GM19395 (cell line): ENCODE data around the gene P2RY1.
"Not testable (repeated sequence)": the region's sequence is repeated elsewhere in the genome, so short reads cannot be mapped to it uniquely, and the experiment has no call there.

ENCODE experiments used
- ATAC-seq: cut with Tn5 transposase; IDR thresholded peaks from one replicate; pipeline ENCODE4 v1.9.1; 2021; ENCODE audit warnings: mild to moderate bottlenecking, moderate library complexity; ENCODE audit not compliant: unreplicated experiment

The P2RY1 gene

DNA sequence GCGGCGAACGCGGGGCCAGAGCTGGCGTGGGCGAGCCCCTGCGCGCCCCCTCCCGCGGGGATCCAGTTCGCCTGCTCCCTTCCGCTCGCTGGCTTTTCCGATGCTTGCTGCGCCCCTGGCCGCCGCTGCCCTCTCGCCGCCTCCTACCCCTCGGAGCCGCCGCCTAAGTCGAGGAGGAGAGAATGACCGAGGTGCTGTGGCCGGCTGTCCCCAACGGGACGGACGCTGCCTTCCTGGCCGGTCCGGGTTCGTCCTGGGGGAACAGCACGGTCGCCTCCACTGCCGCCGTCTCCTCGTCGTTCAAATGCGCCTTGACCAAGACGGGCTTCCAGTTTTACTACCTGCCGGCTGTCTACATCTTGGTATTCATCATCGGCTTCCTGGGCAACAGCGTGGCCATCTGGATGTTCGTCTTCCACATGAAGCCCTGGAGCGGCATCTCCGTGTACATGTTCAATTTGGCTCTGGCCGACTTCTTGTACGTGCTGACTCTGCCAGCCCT is 721 bp downstream of the P2RY1 start:
- ATAC-seq, result no peak

DNA sequence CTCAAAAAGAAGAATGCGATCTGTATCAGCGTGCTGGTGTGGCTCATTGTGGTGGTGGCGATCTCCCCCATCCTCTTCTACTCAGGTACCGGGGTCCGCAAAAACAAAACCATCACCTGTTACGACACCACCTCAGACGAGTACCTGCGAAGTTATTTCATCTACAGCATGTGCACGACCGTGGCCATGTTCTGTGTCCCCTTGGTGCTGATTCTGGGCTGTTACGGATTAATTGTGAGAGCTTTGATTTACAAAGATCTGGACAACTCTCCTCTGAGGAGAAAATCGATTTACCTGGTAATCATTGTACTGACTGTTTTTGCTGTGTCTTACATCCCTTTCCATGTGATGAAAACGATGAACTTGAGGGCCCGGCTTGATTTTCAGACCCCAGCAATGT is 1.3 kb downstream of the P2RY1 start:
- ATAC-seq, result no peak

DNA sequence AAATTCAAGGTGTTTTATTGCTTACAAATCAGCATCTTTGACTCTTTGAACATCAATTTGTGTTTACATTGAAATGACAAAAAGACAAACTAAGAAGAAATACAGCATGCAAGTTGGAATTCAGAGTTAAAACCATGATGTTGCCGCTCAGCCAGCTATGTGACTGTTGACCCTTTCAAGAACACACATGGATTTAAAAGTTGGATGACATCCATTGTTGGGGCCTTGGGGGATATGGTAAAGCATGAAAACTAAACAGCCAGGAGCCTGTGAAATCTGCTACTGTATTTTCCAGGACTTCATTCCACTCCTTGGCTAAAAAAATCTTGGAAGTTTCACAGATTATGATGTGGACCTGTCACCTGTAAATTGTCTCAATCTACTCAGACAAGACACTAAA is 4.6 kb downstream of the P2RY1 start:
- no peak for ATAC-seq

DNA sequence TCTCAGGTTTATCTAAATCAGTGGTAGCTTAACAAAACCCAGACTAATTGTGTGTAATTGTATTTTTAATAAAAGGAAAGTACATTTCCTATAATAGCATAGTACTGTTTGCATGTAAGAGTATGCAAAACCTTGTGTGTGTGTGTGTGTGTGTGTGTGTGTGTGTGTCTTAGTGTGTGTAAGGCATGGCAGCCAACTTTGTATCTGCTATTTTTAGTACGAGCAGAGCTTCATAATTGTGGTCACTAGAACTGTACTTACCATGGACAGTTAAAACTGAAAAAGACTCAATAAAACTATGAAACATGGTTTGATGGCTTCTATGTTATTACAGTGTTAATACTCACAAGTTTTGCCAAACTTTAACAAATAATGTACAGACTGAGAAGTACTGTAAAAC is 6.2 kb downstream of the P2RY1 start:
- ATAC-seq, result no peak

DNA sequence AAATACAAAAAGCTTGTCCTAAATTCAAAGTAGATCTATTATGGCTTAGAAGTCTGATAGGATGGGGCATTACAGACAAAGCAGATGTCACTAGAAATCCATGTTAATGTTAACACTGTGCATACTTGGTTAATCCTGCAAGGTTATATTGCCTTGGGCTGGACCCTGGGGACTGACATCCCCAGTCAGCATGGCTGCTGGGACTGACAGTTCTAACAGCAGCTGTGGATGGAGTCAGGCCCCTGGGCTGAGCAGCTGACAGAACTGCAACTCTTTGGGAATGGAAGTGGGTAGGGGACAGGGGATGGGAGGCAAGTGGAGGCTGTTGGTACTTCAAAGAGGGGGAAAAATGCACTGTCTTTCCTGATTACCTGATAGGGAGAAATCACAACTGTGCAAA is 7.5 kb downstream of the P2RY1 start:
- ATAC-seq, result no peak

DNA sequence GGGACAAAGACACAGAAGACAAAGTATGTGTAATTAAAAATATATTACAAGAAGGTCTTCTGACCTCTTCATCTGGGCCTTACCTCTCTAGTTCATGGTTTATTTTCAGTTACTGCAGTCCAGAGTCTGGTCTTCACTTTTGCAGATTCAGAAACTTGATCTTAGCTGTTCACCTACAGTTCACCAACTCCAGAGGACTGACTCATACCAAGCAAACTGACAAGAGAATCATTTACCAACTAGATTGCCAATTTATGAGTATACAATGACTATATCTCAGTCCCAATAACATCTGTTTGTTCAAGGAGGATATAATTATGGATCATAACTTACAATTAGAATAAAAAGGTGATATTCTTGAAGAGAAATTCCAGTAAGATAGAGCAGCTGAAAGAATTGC is 9.0 kb downstream of the P2RY1 start:
- ATAC-seq, result peak; percentile 86

DNA sequence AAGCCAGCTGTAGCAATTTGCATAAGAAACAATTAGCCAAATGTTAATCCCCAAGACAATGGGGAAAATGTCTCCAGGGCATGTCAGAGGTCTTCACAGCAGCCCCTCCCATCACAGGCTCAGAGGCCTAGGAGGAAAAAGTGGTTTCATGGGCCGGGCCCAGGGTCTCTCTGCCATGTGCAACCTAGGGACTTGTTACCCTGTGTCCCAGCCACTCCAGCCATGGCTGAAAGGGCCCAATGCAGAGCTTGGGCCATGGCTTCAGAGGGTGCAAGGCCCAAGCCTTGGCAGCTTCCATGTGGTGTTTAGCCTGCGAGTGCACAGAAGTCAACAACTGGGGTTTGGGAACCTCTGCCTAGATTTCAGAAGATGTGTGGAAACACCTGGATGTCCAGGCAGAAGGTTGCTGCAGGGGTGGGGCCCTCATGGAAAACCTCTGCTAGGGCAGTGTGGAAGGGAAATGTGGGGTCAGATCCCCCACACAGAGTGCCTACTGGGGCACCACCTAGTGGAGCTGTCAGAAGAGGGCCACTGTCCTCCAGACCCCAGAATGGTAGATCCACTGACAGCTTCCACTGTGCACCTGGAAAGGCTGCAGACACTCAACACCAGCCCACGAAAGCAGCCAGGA is 11.8 kb downstream of the P2RY1 start:
- ATAC-seq, result not testable (repeated sequence)

DNA sequence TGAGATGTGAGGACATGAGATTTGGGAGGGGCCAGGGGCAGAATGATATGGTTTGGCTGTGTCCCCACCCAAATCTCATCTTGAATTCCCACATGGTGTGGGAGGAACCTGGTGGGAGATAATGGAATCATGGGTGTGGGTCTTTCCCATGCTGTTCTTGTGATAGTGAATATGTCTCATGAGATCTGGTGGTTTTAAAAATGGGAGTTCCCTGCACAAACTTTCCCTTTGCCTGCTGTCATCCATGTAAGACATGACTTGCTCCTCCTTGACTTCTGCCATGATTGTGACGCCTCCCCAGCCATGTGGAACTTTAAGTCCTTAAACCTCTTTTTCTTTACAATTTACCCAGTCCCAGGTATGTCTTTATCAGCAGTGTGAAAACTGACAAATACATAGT is 12.7 kb downstream of the P2RY1 start:
- not testable (repeated sequence) for ATAC-seq

DNA sequence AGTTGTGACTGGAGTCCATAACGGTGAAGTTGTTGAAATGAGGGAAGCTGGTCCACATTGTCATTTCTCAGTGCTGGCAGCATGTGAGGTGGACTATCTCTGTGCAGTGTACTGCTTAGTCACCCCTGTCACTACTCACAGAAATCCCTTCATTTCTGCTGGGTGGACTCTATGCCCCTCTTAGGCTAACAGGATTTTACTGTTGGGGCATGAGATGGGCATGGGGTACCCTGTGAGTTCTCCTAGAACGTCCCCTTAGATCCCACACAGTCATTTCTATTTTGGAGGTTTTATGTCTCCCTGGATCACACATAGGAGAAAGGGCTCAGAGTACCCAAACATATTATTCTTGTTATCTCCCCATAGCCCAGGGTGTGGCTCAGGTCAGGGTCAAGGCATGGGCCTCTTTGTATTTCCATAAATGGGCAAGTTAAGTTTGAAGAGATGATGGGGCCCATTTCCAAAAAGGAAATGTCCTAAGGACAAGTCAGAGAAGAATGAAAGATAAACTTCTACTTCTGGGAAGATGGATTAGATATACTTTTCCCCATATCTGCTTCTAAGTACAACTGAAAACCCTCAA is 15.2 kb downstream of the P2RY1 start:
- ATAC-seq, result no peak

DNA sequence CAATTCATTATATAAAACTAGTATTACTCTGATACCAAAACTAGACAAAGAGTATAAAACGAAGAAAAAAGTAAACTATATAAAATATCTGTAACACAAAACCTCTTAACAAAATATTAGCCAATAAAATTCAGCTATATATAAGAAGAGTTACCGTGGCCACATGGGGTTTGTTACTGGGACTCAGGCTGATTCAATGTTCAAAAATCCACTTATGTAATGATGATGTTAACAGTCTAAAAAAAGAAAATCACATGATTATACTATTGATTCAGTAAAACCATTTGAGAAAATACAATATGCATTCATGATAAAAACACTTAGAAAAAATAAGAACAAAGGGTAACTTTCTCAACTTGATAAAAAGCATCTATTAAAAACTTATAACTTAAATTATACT is 18.3 kb downstream of the P2RY1 start:
- no peak for ATAC-seq

DNA sequence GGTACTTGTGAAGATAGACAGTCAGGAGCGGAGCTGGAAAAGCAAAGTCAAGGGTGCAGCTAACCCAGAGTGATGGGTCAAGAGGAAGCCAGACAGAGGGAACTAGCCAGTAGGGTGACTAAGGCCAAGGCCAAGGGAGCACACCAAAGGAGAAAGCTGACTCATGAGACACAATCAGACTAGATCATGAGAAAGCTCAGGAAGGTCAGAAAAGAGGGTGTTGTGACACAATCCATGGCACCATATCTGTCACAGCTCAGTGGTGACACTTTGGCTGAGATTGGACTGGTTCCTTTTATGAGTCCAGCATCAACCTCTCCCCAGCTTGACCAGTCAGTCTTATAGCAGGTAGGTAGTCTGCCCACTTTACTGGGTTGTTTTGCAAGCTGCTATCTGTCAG is 22.2 kb downstream of the P2RY1 start:
- ATAC-seq, result no peak

DNA sequence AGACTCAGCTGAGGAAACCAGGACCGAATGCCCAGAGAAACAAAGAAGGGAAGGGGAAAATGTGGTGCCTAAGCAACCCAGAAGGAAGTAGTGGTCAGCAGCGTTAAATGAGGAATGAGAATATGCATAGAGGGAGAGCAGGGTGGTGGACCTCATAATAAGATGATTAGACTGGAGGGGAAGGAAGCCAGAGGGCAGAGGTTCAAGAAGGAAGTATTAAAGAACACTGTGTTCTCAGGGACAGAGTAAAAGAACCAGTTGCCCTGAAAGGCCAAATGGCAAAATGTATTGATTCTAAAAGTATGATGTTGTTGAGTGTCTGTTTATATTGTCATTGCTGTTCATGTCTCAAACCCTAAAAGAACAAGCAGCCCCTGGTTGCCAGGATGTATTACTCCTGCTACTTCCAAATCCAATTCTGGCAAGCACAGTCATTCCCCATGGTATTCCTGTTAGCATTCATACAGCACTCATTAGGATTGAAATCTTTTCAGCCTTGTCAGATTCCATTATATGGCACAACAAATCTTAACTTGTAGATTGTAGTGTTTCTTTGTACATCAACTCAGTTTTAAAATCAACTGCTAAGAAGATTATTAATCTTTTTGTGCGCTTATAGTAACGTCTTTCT is 23.4 kb downstream of the P2RY1 start:
- ATAC-seq, result no peak

DNA sequence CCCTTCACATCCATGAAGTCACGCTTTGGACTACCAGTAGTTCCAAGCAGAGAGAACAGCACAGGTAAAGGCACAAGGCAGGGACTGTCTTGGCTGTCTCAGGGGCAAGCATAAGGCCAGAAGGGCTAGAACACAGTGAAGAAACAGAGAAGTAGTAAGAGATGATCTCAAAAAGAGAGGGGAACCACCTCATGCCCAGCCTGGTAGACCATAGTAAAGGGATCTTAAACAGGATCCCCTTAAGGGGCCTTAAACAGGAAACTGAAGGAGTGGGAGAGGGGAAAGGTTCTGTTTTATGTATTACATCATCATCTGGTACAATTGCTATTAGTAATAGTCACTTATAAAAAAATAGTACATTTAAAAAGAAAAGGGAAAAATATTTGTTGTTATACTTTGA is 25.8 kb downstream of the P2RY1 start:
- no peak for ATAC-seq

DNA sequence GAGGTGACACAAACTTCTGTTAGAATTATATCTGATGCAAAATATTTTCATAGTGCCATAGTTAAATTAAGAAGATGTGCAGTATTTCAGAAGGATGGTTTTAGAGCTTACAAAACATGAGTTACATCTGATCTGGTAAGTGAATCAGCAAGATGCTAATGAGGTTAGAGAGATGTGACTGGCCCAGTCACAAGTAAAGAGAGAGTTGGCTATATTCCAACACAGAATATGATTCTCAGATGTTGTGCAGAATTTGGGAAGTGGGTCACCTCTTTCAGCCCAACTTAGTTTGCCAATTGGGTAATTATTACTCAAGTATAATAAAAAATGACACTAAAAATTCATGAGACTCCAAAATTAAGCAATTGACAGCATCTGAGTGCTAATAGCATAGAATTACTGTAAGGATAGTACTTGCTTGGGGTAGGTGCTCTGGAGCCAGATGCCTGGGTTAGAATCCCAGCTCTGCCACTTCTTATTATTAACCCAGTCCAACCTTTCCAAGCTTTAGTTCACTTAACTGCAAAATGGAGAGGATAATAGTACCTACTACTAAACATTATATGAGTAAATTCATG is 30.8 kb downstream of the P2RY1 start:
- no peak for ATAC-seq

DNA sequence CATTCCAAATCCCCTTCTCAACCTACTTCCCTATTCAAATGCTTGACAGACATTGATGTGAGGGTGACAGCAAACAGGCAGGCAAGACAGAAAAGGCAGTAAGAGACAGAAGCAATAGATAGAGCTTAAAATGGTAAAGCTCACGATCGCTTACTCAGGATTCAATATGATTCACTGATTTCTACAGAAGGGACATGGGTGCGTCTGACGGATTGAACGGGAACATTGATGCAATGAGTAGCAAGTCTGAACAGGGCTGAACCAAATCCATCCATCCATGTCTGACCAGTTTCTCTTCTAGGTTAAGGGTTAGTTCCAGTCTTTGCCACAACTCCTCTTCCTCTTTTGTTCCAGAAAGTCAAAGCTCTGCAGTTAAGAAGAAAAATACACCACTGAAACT is 35.1 kb downstream of the P2RY1 start:
- no peak for ATAC-seq

DNA sequence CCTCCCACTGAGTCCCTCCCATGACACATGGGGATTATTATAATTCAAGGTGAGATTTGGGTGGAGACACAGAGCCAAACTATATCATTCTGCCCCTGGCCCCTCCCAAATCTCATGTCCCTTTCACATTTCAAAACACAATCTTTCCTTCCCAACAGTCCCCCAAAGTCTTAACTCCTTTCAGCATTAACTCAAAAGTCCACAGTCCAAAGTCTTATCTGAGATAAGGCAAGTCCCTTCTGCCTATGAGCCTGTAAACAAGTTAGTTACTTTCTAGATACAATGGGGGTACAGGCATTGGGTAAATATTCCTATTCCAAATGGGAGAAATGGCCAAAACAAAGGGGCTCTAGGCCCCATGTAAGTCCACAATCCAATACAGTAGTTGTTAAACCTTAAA is 38.4 kb downstream of the P2RY1 start:
- not testable (repeated sequence) for ATAC-seq

DNA sequence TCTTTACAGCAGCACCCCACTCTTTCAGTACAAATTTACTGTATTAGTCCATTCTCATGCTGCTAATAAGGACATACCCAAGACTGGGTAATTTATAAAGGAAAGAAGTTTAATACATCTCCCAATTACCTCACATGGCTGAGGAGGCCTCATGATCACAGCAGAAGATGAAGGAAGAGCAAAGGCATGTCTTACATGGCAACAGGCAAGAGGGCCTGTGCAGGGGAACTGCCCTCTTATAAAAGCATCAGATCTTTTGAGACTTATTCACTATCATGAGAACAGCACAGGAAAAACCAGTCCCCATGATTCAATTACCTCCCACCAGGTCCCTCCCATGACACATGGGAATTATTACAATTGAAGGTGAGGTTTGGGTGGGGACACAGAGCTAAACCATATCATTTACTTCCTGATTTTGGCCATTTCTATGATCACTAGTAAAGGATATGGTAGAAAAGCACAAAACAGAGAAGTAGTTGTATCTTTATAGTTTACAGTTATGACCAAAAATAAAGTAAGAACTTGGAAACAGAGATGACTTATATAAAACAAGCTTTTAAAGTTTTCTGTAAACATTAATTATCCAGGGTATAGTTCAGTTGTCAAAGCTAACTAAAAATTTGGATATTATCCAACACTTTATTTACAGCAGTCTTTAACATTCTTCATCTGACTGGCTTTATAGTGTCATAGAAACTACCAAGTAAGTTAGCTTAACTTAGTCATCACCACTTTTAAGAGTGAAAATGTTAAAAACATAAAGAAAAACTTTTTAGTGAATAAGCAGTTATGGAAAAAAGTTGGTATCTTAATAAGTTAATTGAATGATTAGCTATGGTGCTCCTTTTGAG is 40.2 kb downstream of the P2RY1 start:
- ATAC-seq, result no peak

DNA sequence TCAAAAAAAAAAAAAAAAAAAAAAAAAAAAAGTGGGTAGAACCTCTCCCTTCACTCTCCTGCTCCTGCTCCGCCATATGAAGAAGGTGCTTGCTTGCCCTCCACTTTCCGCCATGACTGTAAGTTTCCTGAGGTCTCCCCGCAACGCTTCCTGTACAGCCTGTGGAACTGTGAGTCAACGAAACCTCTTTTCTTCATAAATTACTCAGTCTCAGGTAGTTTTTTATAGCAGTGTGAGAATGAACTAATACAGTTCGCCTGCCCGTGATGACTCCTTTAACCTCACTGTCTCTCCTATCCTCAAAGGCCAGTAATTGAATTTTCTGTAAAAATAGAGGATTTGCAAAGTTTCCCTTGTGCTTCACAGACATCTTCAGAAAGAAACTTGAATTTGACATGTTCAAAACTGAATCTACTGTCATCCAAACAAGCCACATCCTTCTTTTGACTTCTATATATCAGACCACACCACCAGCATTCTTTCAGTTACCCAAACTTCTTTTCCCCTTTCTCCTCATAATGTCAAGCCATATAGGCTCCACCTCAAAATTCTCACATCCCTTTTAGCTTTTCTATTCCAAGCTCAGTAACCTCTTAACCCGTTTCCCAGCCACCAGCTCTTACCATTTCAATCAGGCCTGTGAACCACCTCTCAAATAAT is 44.3 kb downstream of the P2RY1 start:
- peak; percentile 68 for ATAC-seq

DNA sequence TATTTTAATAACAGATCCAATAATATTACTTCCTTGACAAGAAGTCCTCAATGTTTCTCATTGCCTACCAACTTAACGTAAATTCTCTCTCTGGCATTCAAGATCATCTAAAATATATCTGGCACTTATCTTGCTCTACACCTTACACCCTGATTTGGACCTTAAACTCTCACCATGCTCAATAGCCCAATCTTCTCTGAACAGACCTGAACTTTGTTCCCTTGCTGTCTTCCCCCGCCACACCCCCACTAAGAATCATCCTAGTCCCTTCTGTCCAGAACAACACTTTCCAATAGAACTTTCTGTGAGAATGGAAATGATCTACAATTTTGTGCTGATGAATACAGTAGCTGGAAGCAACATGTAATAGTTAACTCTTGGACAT is 44.9 kb downstream of the P2RY1 start:
- ATAC-seq, result no peak

DNA sequence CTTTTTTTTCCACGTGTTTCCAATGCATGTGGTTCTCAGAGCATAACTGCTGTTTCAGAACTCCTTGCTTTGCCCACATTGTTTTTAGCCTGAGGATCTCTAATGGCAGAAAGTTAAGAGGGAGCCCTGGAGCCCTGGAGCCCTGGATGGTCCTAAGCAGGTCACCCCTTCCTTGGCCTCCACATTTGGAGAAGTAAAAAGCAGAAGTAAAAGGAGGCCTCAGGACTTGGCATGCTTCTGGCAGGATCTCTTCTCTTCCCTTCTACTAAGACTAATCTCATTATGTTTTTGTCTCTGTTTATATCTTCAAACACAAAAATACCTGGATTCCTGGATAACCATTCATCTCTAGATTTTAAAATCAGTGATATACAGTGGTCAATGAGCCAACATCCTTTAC is 50.1 kb downstream of the P2RY1 start:
- ATAC-seq, result no peak
